GM12872 (cell line): ENCODE results near the gene KMT2D.

ENCODE experiments used
- CTCF ChIP-seq: IDR thresholded peaks from 3 replicates; pipeline ENCODE4 v1.5.1; 2011; ENCODE audit warnings: low read depth, mild to moderate bottlenecking, low read length, moderate library complexity; ENCODE audit not compliant: insufficient read depth

Gene KMT2D

GRCh38 chr12:49064767-49065152 is 4.2 kb upstream of the KMT2D start:
- no peak for TF ChIP-seq CTCF

DNA sequence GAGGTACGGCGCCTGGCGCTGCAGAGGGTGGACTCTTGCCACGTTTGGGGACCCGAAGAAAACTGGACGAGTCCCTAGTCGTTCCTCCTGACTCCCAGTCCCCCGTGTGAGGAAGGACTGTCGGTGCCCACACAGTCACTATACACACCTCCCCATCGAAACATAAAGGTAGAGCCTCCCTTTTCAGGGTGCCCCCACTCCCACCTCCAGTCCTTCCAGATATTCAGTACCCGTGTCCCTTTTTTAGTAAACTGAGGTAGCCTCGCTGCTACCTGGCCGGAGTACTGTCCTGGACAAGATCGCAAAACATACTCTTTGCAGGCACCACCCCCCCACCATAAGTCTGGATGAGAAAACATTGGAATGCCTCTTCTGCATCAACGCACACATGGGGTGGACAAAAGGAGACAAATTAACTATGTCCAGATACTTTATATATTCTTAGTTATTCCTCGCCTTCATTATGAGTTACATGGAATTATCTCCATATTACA is 610 bp upstream of the KMT2D start:
- TF ChIP-seq CTCF, result no peak

GRCh38 chr12:49059299-49060171 is 1.1 kb downstream of the KMT2D start:
- TF ChIP-seq CTCF, result no peak

GRCh38 chr12:49059045-49059298 is 1.6 kb downstream of the KMT2D start:
- no peak for TF ChIP-seq CTCF

GRCh38 chr12:49058366-49059044 is 2.1 kb downstream of the KMT2D start:
- TF ChIP-seq CTCF, result no peak

GRCh38 chr12:49057888-49058287 is 2.7 kb downstream of the KMT2D start:
- TF ChIP-seq CTCF, result no peak

DNA sequence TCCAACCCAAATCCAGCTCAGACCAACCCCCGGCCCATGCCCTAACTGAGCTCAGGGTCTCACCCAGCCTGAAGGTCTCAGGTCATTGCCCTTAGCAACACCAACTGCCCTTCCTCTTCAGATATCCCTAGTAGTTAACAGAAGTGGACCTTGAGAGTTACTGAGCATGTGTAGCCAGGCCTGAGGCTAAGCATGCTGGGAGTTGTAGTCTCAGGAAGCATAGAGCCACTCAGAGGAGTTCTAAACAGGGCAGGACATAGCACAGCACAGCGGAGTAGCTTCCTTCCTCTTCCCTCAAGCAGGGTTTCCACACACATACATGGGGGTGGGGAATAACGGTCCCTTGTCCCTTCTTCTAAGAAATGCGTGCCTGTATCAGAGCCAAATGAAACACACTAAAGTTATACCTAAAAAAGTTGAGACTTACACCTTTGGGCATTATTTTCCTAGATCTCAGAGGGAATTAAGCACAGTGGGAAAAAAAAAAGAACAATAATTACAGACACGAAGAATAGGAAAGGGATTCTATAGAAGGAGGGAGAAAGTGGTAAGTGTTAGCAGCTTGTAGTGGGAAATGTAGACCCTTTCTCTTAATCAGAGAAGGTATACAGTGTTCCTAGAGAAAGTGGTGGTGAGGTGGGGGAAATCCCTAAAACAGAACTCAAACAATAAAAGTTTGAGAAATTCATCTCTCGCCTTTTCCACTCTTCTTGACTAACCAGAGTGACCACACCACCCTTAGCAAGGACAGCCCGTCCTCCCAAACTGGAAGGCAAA is 4.4 kb downstream of the KMT2D start:
- TF ChIP-seq CTCF, result no peak
